ENCODE measurements around the gene NUDT16L1. TPM values are rescaled to one million over a fixed set of nuclear protein-coding genes. Genes with fewer than 3 reads are reported as not detected.

Gene NUDT16L1
- polyA plus RNA-seq, 1 donor (not counting 4 experiments of a cell fraction or from before 2014, with no cell fraction given) = 23.0 TPM

GRCh38 chr16:4660454-4661007, 32.8 kb upstream of the NUDT16L1 start:
- H3K79me2 ChIP-seq (ENCODE audit: control insufficient read depth, insufficient read depth, low read length) = no peaks in the 10 kb centered on the region
- DNase-seq (ENCODE audit: low read depth, low spot score) = no peak
- dilution Hi-C loops (cut with MboI; ENCODE audit: extremely low pct_ligation_motif_present, low sequenced_read_pairs) = no loop called here
- H3K9ac ChIP-seq (ENCODE audit: control insufficient read depth, extremely low read depth, insufficient read depth, low read length) = no peak overlapping the region
- peaks cover 4% of the 10 kb centered on the region for H3K9me1 ChIP-seq (ENCODE audit: control insufficient read depth, extremely low read depth, insufficient read depth, low read length)
- peaks cover 18% of the 10 kb centered on the region for H3K4me1 ChIP-seq (ENCODE audit: control insufficient read depth, extremely low read depth, insufficient read depth, low read length)
- H4K20me1 ChIP-seq (ENCODE audit: control insufficient read depth, extremely low read depth, insufficient read depth, low read length) = no peaks in the 10 kb centered on the region
- no peak overlapping the region for H2AFZ ChIP-seq (ENCODE audit: control insufficient read depth, low read length)
- no peaks in the 10 kb centered on the region for H3K9me3 ChIP-seq (ENCODE audit: control insufficient read depth, low read depth, low read length)
- no peaks in the 10 kb centered on the region for H3K27me3 ChIP-seq (ENCODE audit: control insufficient read depth, extremely low read depth, insufficient read depth, low read length)
- H3K4me2 ChIP-seq (ENCODE audit: control insufficient read depth, extremely low read depth, insufficient read depth, low read depth, low read length) = no peak overlapping the region
- no peak overlapping the region for H3K4me3 ChIP-seq (ENCODE audit: control insufficient read depth in 2 of 3, extremely low read depth in 1 of 3, insufficient read depth in 2 of 3, low read depth in 1 of 3, low read length in 3 of 3)
- no peak overlapping the region for H3K27ac ChIP-seq (ENCODE audit: control insufficient read depth, insufficient read depth, low read length)
- peaks cover 8 to 31% of the 10 kb centered on the region in 2 experiments for H3K36me3 ChIP-seq (ENCODE audit: control insufficient read depth in 2 of 2, extremely low read depth in 1 of 2, insufficient read depth in 2 of 2, low read length in 2 of 2)
- FAIRE-seq = no peak
- no peak for TF ChIP-seq CTCF (optimal IDR thresholded peaks at IDR 0.05 in 1 of 3, IDR thresholded peaks at IDR 0.05 in 1 of 3, conservative IDR thresholded peaks at IDR 0.05 in 1 of 3; ENCODE audit: extremely low read depth in 1 of 3, insufficient read depth in 2 of 3, low read length in 3 of 3)
- no peak for TF ChIP-seq EZH2 (IDR thresholded peaks at IDR 0.05; ENCODE audit: low read length)

GRCh38 chr16:4661661-4662060, 31.7 kb upstream of the NUDT16L1 start:
- Histone ChIP-seq H3K27ac (ENCODE audit: control insufficient read depth, insufficient read depth, low read length) (no peak overlapping the region), H3K4me1 (ENCODE audit: control insufficient read depth, extremely low read depth, insufficient read depth, low read length) (peaks cover 19% of the 10 kb centered on the region), H4K20me1 (ENCODE audit: control insufficient read depth, extremely low read depth, insufficient read depth, low read length) (no peaks in the 10 kb centered on the region), H3K9me1 (ENCODE audit: control insufficient read depth, extremely low read depth, insufficient read depth, low read length) (peaks cover 4% of the 10 kb centered on the region), H3K79me2 (ENCODE audit: control insufficient read depth, insufficient read depth, low read length) (no peaks in the 10 kb centered on the region), H3K9me3 (ENCODE audit: control insufficient read depth, low read depth, low read length) (no peaks in the 10 kb centered on the region), H2AFZ (ENCODE audit: control insufficient read depth, low read length) (no peak overlapping the region), H3K4me3 (ENCODE audit: control insufficient read depth in 2 of 3, extremely low read depth in 1 of 3, insufficient read depth in 2 of 3, low read depth in 1 of 3, low read length in 3 of 3) (no peak overlapping the region), H3K9ac (ENCODE audit: control insufficient read depth, extremely low read depth, insufficient read depth, low read length) (no peak overlapping the region), H3K36me3 (ENCODE audit: control insufficient read depth in 2 of 2, extremely low read depth in 1 of 2, insufficient read depth in 2 of 2, low read length in 2 of 2) (peaks cover 0 to 33% of the 10 kb centered on the region in 2 experiments), H3K27me3 (ENCODE audit: control insufficient read depth, extremely low read depth, insufficient read depth, low read length) (no peaks in the 10 kb centered on the region), H3K4me2 (ENCODE audit: control insufficient read depth, extremely low read depth, insufficient read depth, low read depth, low read length) (no peak overlapping the region)
- TF ChIP-seq CTCF (optimal IDR thresholded peaks at IDR 0.05 in 1 of 3, IDR thresholded peaks at IDR 0.05 in 1 of 3, conservative IDR thresholded peaks at IDR 0.05 in 1 of 3; ENCODE audit: extremely low read depth in 1 of 3, insufficient read depth in 2 of 3, low read length in 3 of 3) = no peak
- no peak for TF ChIP-seq EZH2 (IDR thresholded peaks at IDR 0.05; ENCODE audit: low read length)
- dilution Hi-C loops (cut with MboI; ENCODE audit: extremely low pct_ligation_motif_present, low sequenced_read_pairs) = no loop called here
- FAIRE-seq (no peak), DNase-seq (ENCODE audit: low read depth, low spot score) (no peak)
